Epithelial cell of proximal tubule (primary cell): ENCODE measurements around the gene SNX27. TPM values are rescaled to one million over a fixed set of nuclear protein-coding genes. Genes with fewer than 3 reads are reported as not detected.
"Not testable (repeated sequence)": the region's sequence is repeated elsewhere in the genome, so short reads cannot be mapped to it uniquely, and the experiment has no call there.

Experiments used
- DNase-seq: peaks from one replicate; pipeline ENCODE4 v3.0.0-alpha.2; 2011; ENCODE audit warnings: low read depth
- H3K4me3 ChIP-seq: 2 replicates; pipeline ENCODE4 v1.5.1; 2011; ENCODE audit warnings: low read depth, mild to moderate bottlenecking, low read length
- CTCF ChIP-seq: conservative IDR thresholded peaks from 2 replicates; pipeline ENCODE4 v1.5.1; 2012; ENCODE audit warnings: low read depth, mild to moderate bottlenecking, low read length
- total RNA-seq: library from RNA; depleted of rRNA; stranded (reverse); fragments of >200 nt; gene quantifications from 2 replicates; pipeline ENCODE4 v1.2.3, GENCODE V29; 2015

The SNX27 gene
- total RNA-seq, 1 donor from 2014 or later = 13.2 TPM

- TF ChIP-seq CTCF = peak; percentile 6
- no peak for DNase-seq
- H3K4me3 ChIP-seq = no peak overlapping the region
Observed at GRCh38 chr1:151596166-151596953, 15.5 kb upstream of the SNX27 start.

- H3K4me3 ChIP-seq, DNase-seq: not testable (repeated sequence)
Observed at GRCh38 chr1:151602550-151602949, 9.3 kb upstream of the SNX27 start.

GRCh38 chr1:151604291-151604690 is 7.6 kb upstream of the SNX27 start:
- no peak overlapping the region for H3K4me3 ChIP-seq
- no peak for DNase-seq
- TF ChIP-seq CTCF = no peak

DNA sequence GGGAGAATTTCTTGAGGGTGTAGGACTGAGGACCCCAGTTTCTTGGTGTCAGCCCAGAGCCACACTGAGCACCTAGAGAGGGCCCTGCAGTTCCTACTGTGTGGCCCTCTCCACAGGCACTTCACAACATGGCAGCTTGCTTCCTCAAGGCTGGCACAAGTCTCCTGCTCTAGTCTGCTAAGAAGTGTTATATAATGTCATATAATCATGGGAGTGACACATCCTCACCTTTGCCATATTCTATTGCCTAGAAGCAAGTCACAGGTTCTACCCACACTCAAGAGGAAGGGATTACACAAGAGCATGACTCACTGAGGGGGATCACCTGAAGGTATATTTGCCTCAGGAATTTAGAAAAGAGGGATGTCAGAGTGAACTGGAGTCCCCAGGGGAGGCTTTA is 5.5 kb upstream of the SNX27 start:
- DNase-seq = peak; percentile 87
- TF ChIP-seq CTCF = no peak
- no peak overlapping the region for H3K4me3 ChIP-seq

GRCh38 chr1:151606857-151607256 is 5.0 kb upstream of the SNX27 start:
- no peak overlapping the region for H3K4me3 ChIP-seq
- no peak for TF ChIP-seq CTCF
- no peak for DNase-seq

- no peak for DNase-seq
- TF ChIP-seq CTCF = no peak
Observed at GRCh38 chr1:151610142-151610541, 1.7 kb upstream of the SNX27 start.

DNA sequence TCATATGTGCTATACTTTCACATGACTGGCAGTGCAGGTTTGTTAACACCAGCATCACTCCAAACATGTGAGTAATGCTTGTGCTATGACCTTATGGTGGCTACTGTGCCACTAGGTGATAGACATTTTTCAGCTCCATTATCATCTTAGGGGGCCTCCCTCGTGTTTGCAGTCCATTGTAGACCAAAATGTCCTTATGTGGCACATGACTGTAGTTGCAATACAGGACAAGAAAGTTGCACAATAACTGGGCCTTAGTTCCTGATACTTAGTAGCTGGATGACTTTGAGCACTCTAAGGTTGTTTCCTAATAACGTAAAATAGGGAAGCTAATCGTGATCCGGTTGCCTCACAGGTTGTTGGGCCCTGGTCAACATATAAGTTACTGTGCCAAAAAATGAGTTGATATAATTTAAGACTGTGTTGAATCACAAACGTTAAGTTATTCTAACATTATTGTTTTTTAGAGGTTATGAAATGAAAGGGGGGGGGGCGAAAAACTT is 511 bp upstream of the SNX27 start:
- TF ChIP-seq CTCF = no peak
- peak overlapping the region; percentile 67 for H3K4me3 ChIP-seq
- peak; percentile 59 for DNase-seq

More at GRCh38 chr1:151610142-151610541, 1.7 kb upstream of the SNX27 start:
- H3K4me3 ChIP-seq = no peak overlapping the region
